Nucleus accumbens (tissue), 56 donors: ENCODE results near the gene MMGT1.
"Not testable (repeated sequence)": the region's sequence is repeated elsewhere in the genome, so short reads cannot be mapped to it uniquely, and the experiment has no call there.

Source experiments
- DNase-seq, 56 donors: peaks; one replicate each; lab custom pipeline; 2025; lab: John Stamatoyannopoulos, UW

MMGT1 gene

GRCh38 chrX:135931644-135932487 lies 41.9 kb downstream of the MMGT1 start:
- peak in 29 of 56 donors; percentile 0 to 46 (median 2) for DNase-seq

- DNase-seq: no peak
Measured at GRCh38 chrX:135927897-135928296, 45.9 kb downstream of the MMGT1 start.

- no peak for DNase-seq
Measured at GRCh38 chrX:135923353-135923752, 50.4 kb downstream of the MMGT1 start.

GRCh38 chrX:135920516-135920915 lies 53.3 kb downstream of the MMGT1 start:
- not testable (repeated sequence) for DNase-seq

GRCh38 chrX:135914404-135914803 lies 59.4 kb downstream of the MMGT1 start:
- no peak for DNase-seq
